HG02981 (cell line): ENCODE measurements around the gene MAGI2.
"Not testable (repeated sequence)": the region's sequence is repeated elsewhere in the genome, so short reads cannot be mapped to it uniquely, and the experiment has no call there.

ENCODE experiments used
- ATAC-seq: cut with Tn5 transposase; IDR thresholded peaks from one replicate; pipeline ENCODE4 v1.9.1; 2021; ENCODE audit warnings: mild to moderate bottlenecking, moderate library complexity; ENCODE audit not compliant: unreplicated experiment

Gene MAGI2

DNA sequence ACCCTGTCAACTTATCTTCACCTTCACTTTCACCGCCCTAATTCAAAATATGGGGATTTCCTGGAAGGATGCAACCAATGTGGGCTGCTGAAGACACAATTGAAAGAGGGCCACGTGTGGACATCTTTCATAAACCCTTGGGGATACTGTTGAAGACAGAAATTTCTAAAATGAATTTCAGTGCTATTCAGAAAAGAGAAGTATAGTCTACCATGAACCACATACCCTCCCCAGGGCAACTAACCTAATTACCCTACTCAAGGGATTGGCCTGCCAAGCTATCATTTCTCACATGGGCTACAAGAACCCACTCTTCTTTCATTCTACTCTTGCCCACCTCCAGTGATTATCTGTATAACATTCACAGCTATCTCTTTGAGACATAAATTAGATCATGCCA lies 1428.9 kb downstream of the MAGI2 start:
- ATAC-seq = no peak

DNA sequence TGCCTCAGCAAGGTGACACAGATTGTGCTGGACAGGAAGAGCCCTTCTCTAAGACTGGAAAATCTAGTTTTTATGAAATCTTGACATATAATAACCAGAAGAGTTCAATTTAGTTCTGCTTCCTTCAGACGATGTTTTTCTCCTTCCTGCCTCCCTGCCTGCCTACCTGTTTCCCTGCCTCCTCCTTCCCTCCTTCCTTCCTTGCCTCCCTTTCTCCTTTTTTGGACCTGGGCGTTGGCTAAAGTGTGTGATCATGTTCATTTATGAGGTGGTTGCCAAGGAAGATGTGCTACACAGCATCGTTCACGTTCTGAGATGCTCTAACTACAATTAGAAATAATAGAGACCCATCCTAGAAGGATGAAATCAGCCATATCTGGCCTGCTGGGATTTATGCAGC lies 1430.3 kb downstream of the MAGI2 start:
- no peak for ATAC-seq

DNA sequence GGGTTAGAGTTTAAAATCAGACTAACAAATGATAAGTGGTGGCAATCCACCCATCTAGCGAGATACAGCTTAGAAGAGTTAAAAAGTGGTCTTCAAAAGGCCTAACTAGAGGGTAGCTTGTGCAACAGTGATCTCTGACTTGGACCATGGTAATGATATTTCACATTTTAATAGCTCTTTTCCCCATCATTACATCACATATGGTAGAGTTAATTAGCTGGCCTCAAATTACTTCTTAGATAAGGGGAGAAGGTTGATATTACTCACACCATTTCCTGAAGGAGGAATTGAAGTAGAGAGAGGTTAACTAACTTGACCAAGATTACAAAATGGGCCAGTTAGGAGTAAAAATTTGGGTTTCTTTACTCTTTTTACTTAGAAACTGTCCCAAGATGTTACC lies 1431.3 kb downstream of the MAGI2 start:
- ATAC-seq = no peak

GRCh38 chr7:78020874-78021249 lies 1432.6 kb downstream of the MAGI2 start:
- no peak for ATAC-seq

- ATAC-seq = peak; percentile 43
These were observed 1433.2 kb downstream of the MAGI2 start for GRCh38 chr7:78020136-78020873.

- peak; percentile 72 for ATAC-seq
These were observed 1433.9 kb downstream of the MAGI2 start for GRCh38 chr7:78019447-78020135.

- no peak for ATAC-seq
These were observed 1434.6 kb downstream of the MAGI2 start for GRCh38 chr7:78018641-78019446.

GRCh38 chr7:78017591-78018100 lies 1435.8 kb downstream of the MAGI2 start:
- ATAC-seq = no peak

DNA sequence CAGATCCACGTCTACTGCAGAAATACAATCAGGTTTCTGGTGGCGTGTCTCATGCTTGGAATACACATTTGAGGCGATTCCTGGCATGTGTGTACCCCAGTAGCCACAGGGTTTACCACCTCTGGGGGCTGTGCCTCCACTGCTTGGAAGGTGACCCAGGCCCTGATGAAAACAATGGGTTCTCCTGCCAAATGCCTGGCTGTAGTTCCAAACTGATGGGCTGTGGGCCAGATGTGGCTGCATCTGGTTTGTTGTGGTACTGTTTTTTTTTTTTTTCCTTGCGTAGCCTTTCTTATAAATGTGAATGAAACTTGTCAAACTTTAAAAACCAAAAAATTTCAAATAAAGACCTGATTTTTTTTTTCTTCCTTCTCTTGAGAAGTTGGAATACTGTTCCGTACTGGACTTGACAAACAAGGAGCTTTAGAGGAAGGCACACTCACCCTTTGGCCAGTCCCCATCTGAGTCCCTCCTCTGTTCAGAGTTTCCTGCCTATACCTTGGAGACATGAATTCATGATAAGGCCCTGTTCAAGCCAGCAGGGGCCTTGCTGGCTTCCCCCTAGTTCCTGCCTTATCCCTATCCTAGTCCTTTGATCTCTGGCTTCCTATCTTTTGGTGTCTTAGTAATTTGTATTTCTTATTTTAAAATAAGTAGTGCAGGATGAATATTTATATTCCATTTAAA lies 1437.8 kb downstream of the MAGI2 start:
- no peak for ATAC-seq

DNA sequence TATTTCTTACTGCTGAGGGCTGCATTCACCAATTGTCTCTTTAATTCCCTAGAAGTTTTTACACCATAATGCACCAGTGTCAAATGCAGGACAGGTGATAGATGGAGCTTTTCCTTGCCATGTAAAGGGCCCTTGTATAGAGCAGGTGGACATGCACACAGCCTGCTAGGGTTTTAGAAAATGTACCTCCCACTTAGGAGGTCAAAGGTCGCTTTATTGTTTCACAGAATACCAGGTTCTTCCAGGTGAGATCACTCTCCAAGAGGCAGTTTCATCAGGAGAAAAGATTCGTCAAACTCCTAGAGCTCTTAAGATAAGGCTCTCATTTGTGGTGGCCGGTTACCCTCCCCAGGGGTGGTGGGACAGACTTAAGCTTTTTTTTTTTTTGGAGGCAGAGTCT lies 1439.1 kb downstream of the MAGI2 start:
- ATAC-seq = no peak

DNA sequence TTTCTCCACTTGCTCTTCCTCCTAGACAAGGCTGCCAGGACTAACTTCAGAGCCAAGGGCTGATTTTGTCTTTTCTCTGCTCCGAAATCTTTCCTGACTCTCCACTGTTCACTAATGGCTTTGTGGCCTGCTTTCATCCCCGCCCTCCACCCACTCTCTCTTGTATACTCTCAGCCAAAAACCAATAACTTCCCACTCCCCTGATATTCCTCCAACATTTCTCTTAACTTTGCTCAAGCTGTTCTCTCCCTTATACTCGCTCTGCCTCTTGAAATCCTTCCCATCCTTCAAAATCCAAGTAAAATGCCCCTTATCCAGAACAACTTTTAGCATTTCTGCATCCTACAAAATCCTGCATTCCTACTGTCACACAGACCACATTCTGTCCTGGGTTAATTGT lies 1440.1 kb downstream of the MAGI2 start:
- no peak for ATAC-seq

GRCh38 chr7:78011642-78012041 lies 1441.8 kb downstream of the MAGI2 start:
- no peak for ATAC-seq

DNA sequence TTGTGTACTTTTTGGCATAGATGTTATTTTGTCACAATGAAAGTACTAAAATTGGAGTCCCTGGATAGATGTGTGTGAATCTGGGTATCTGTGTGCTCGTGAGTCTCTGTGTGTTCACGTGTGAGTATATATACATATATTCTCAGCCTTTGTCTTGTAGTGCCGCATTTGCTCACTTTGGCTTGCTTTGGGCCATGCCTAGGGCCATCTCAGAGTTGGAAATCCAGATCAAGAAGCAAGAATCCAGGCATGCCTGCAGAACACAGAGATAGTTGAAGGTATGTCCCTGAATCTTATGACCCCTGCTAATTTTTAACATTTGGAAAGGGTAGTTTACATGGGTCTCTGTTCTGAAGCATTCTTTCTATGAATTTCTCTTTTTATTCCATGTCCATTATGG lies 1446.2 kb downstream of the MAGI2 start:
- no peak for ATAC-seq

- ATAC-seq = no peak
These were observed 1447.3 kb downstream of the MAGI2 start for GRCh38 chr7:78006063-78006755.

- ATAC-seq = no peak
These were observed 1450.8 kb downstream of the MAGI2 start for GRCh38 chr7:78002715-78003114.

- ATAC-seq = no peak
These were observed 1451.4 kb downstream of the MAGI2 start for GRCh38 chr7:78002021-78002420.

GRCh38 chr7:77999168-77999567 lies 1454.3 kb downstream of the MAGI2 start:
- ATAC-seq = not testable (repeated sequence)

DNA sequence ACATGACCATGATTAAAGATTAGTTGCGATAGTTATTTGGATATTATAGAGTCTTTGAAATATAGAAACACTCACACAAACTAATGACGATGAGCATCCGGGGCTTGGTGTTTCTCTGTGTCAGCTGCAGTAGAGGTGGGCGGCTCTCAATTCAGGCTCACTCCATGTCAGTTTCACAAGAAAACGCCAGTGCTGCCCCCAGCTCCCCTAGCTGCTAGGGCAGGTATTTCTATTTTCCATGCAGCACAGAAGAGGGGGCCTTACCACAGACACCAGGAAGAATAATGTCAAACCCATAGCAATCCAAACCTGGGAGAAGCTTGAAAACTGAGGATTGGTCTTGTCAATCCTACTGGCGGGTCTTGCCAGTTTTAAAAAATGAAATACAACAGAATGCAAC lies 1457.8 kb downstream of the MAGI2 start:
- no peak for ATAC-seq

DNA sequence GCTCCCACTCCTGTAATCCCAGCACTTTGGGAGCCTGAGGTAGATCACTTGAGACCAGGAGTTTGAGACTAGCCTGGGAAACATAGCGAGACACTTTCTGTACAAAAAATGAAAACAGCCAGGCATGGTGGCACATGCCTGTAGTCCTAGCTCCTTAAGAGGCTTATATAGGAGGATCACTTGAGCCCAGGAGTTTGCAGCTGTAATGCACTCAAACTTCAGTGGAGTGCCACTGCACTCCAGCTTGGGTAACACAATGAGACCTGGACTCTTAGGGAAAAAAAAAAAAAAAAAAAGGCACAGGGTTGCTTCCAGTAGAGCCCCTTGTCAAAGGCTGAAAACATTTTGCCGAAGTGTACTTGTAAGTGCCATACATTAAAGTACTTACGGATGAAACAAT lies 1459.6 kb downstream of the MAGI2 start:
- no peak for ATAC-seq

GRCh38 chr7:77991656-77992055 lies 1461.8 kb downstream of the MAGI2 start:
- no peak for ATAC-seq
